ENCODE data around the gene GSK3B. TPM values are rescaled to one million over a fixed set of nuclear protein-coding genes. Genes with fewer than 3 reads are reported as not detected.

Gene GSK3B
- total RNA-seq, 1 experiment from 2014 or later: 67.1 TPM

DNA sequence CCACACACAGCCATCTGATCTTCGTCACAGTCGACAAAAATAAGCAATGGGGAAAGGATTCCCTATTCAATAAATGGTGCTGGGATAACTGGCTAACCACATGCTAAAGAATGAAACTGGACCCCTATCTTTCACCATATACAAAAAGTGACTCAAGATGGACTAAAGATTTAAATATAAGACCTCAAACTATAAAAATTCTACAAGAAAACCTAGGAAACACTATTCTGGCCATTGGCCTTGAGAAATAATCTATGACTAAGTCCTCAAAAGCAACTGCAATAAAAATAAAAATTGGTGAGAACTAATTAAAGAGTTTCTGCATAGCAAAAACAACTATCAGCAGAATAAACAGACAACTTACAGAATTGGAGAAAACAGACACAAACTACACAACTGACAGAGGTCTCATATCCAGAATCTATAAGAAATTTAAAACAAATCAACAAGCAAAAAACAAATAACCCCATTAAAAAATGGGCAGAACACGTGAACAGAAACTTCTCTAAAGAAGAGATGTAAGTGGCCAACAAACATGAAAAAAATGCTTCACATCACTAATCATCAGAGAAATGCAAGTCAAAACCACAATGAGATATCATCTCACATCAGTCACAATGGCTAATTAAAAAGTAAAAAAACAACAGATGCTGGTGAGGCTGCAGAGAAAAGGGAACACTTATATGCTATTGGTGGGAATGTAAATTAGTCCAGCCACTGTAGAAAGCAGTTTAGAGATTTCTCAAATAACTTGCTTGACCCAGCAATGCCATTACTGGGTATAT is 208.3 kb downstream of the GSK3B start:
- DNase-seq: no peak
- Histone ChIP-seq H3K4me2 (ENCODE audit: low read depth, low read length, poor library complexity, severe bottlenecking) (no peak overlapping the region), H3K27me3 (ENCODE audit: low read length) (no peaks in the 10 kb centered on the region), H3K36me3 (ENCODE audit: insufficient read depth, low read length) (peaks cover 22% of the 10 kb centered on the region), H4K20me1 (ENCODE audit: insufficient read depth, low read depth, low read length) (no peaks in the 10 kb centered on the region), H3K4me1 (ENCODE audit: low read length) (no peaks in the 10 kb centered on the region), H2AFZ (ENCODE audit: low read length) (no peak overlapping the region), H3K4me3 (ENCODE audit: low read length) (no peak overlapping the region), H3K27ac (ENCODE audit: low read length) (no peak overlapping the region), H3K9ac (ENCODE audit: low read length) (no peak overlapping the region), H3K9me2 (replicated peaks; ENCODE audit: insufficient read depth, low read length) (no peaks in the 10 kb centered on the region), H3K9me3 (ENCODE audit: low read length) (no peaks in the 10 kb centered on the region), H3K79me2 (ENCODE audit: low read length) (peaks cover 74% of the 10 kb centered on the region)

- no peak for DNase-seq
- Histone ChIP-seq H3K27me3 (ENCODE audit: low read length) (no peaks in the 10 kb centered on the region), H3K9ac (ENCODE audit: low read length) (no peak overlapping the region), H3K4me3 (ENCODE audit: low read length) (no peak overlapping the region), H4K20me1 (ENCODE audit: insufficient read depth, low read depth, low read length) (no peaks in the 10 kb centered on the region), H3K4me2 (ENCODE audit: low read depth, low read length, poor library complexity, severe bottlenecking) (no peak overlapping the region), H3K9me3 (ENCODE audit: low read length) (no peaks in the 10 kb centered on the region), H2AFZ (ENCODE audit: low read length) (no peak overlapping the region), H3K79me2 (ENCODE audit: low read length) (peaks cover 63% of the 10 kb centered on the region), H3K36me3 (ENCODE audit: insufficient read depth, low read length) (peaks cover 13% of the 10 kb centered on the region), H3K4me1 (ENCODE audit: low read length) (no peaks in the 10 kb centered on the region), H3K27ac (ENCODE audit: low read length) (no peak overlapping the region), H3K9me2 (replicated peaks; ENCODE audit: insufficient read depth, low read length) (no peaks in the 10 kb centered on the region)
These were observed 210.1 kb downstream of the GSK3B start for GRCh38 chr3:119884161-119884557.

DNA sequence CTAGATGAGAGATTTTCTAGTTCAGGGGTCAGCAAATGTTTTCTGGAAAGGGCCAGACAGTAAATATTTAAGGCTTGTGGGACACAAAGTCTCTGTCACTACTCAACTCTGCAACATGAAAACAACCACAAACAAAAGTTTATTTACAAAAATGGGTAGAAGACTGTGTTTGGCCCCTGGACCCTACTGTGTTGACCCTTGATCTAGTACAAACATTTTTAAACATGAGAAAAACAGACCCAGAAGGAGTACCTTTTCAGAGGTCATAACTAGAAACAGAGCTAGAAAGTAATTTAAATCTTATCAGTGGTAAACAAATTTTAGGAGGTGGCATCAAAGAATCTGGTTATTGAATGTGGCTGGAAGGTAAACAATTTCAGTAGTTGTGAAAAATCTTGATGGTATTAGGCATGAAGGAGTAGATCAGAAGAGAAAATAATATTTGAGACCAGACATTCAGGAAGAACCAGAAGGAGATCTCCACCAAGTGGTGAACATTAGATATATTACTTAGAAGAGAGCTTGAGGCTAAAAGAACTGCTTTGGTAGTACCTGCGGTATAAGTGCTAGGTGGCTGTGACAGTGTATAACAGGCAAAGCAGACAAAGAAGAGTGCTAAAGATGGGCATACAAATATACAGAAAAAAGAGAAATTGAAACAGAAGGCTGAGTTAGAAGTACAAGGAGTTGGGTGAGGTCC is 210.6 kb downstream of the GSK3B start:
- Histone ChIP-seq H3K36me3 (ENCODE audit: insufficient read depth, low read length) (peaks cover 8% of the 10 kb centered on the region; the same call in 1 of the 2 replicates), H4K20me1 (ENCODE audit: insufficient read depth, low read depth, low read length) (no peaks in the 10 kb centered on the region), H3K9me2 (replicated peaks; ENCODE audit: insufficient read depth, low read length) (no peaks in the 10 kb centered on the region), H3K9ac (ENCODE audit: low read length) (no peak overlapping the region), H3K4me2 (ENCODE audit: low read depth, low read length, poor library complexity, severe bottlenecking) (no peak overlapping the region), H3K4me1 (ENCODE audit: low read length) (no peaks in the 10 kb centered on the region), H3K27ac (ENCODE audit: low read length) (no peak overlapping the region), H3K4me3 (ENCODE audit: low read length) (no peak overlapping the region), H3K27me3 (ENCODE audit: low read length) (no peaks in the 10 kb centered on the region), H2AFZ (ENCODE audit: low read length) (no peak overlapping the region), H3K9me3 (ENCODE audit: low read length) (no peaks in the 10 kb centered on the region), H3K79me2 (ENCODE audit: low read length) (peaks cover 58% of the 10 kb centered on the region)
- DNase-seq: no peak

DNA sequence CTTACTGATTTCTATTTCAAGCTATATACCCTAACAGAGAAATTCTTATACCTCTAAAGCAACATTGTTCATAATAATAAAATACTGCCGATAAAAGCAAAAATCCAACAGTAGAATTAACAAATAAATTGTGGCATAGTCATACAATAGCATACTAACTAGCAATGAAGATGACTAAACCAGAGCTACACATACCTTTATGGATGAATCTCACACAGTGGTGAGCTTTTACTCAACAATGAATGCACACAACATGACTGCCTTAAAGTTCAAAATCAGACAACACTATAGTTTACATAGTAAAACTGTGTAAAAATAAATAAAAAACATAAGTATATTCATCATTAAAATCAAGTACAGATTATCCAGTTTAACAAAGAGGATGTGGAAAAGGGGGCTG is 213.3 kb downstream of the GSK3B start:
- H3K27me3 ChIP-seq (ENCODE audit: low read length): no peaks in the 10 kb centered on the region
- DNase-seq: no peak
- H3K27ac ChIP-seq (ENCODE audit: low read length): no peak overlapping the region
- H2AFZ ChIP-seq (ENCODE audit: low read length): no peak overlapping the region
- peaks cover 42% of the 10 kb centered on the region for H3K79me2 ChIP-seq (ENCODE audit: low read length)
- no peak overlapping the region for H3K4me3 ChIP-seq (ENCODE audit: low read length)
- no peaks in the 10 kb centered on the region for H4K20me1 ChIP-seq (ENCODE audit: insufficient read depth, low read depth, low read length)
- 0 out of 2 replicates have a peak, but pooled peaks cover 3% of the 10 kb centered on the region for H3K9me2 ChIP-seq (replicated peaks; ENCODE audit: insufficient read depth, low read length)
- H3K9me3 ChIP-seq (ENCODE audit: low read length): no peaks in the 10 kb centered on the region
- H3K4me1 ChIP-seq (ENCODE audit: low read length): no peaks in the 10 kb centered on the region
- no peak overlapping the region for H3K4me2 ChIP-seq (ENCODE audit: low read depth, low read length, poor library complexity, severe bottlenecking)
- H3K9ac ChIP-seq (ENCODE audit: low read length): no peak overlapping the region
- peaks cover 11% of the 10 kb centered on the region; the same call in 1 of the 2 replicates for H3K36me3 ChIP-seq (ENCODE audit: insufficient read depth, low read length)

- Histone ChIP-seq H3K9ac (ENCODE audit: low read length) (no peak overlapping the region), H3K4me3 (ENCODE audit: low read length) (no peak overlapping the region), H3K9me3 (ENCODE audit: low read length) (no peaks in the 10 kb centered on the region), H3K79me2 (ENCODE audit: low read length) (peaks cover 56% of the 10 kb centered on the region), H3K27me3 (ENCODE audit: low read length) (no peaks in the 10 kb centered on the region), H3K27ac (ENCODE audit: low read length) (no peak overlapping the region), H3K4me1 (ENCODE audit: low read length) (peaks cover 12% of the 10 kb centered on the region), H2AFZ (ENCODE audit: low read length) (no peak overlapping the region), H3K9me2 (replicated peaks; ENCODE audit: insufficient read depth, low read length) (0 out of 2 replicates have a peak, but pooled peaks cover 3% of the 10 kb centered on the region), H3K4me2 (ENCODE audit: low read depth, low read length, poor library complexity, severe bottlenecking) (no peak overlapping the region), H4K20me1 (ENCODE audit: insufficient read depth, low read depth, low read length) (no peaks in the 10 kb centered on the region), H3K36me3 (ENCODE audit: insufficient read depth, low read length) (peaks cover 8% of the 10 kb centered on the region; the same call in 1 of the 2 replicates)
- no peak for DNase-seq
These were observed 220.6 kb downstream of the GSK3B start for GRCh38 chr3:119873646-119874045.

DNA sequence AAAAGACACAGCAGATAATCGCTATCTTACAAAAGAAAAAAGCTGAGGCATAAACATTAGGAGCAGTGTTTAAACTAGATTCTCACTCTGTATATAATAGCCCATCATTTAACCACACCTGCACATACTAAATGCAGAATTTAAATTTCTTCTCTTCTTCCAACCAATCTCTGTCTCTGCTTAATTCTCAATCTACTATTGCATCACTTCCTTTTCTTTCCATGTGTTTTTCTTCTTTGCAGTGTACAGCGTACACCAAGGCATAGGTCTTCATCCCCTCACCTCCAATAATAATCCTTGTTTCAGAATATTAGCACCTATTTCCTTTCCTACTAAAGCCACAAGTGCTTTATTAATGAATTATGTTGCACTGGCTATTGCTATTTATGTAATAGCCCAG is 221.5 kb downstream of the GSK3B start:
- Histone ChIP-seq H3K4me1 (ENCODE audit: low read length) (peaks cover 17% of the 10 kb centered on the region), H3K4me3 (ENCODE audit: low read length) (no peak overlapping the region), H3K27ac (ENCODE audit: low read length) (no peak overlapping the region), H2AFZ (ENCODE audit: low read length) (no peak overlapping the region), H4K20me1 (ENCODE audit: insufficient read depth, low read depth, low read length) (no peaks in the 10 kb centered on the region), H3K9me2 (replicated peaks; ENCODE audit: insufficient read depth, low read length) (0 out of 2 replicates have a peak, but pooled peaks cover 3% of the 10 kb centered on the region), H3K4me2 (ENCODE audit: low read depth, low read length, poor library complexity, severe bottlenecking) (no peak overlapping the region), H3K9ac (ENCODE audit: low read length) (no peak overlapping the region), H3K9me3 (ENCODE audit: low read length) (no peaks in the 10 kb centered on the region), H3K27me3 (ENCODE audit: low read length) (no peaks in the 10 kb centered on the region), H3K36me3 (ENCODE audit: insufficient read depth, low read length) (peaks cover 8% of the 10 kb centered on the region; the same call in 1 of the 2 replicates), H3K79me2 (ENCODE audit: low read length) (peaks cover 65% of the 10 kb centered on the region)
- DNase-seq: no peak

- no peaks in the 10 kb centered on the region for H4K20me1 ChIP-seq (ENCODE audit: insufficient read depth, low read depth, low read length)
- no peak overlapping the region for H3K27ac ChIP-seq (ENCODE audit: low read length)
- no peak overlapping the region for H2AFZ ChIP-seq (ENCODE audit: low read length)
- H3K36me3 ChIP-seq (ENCODE audit: insufficient read depth, low read length): peaks cover 11% of the 10 kb centered on the region; the same call in 1 of the 2 replicates
- DNase-seq: no peak
- H3K4me1 ChIP-seq (ENCODE audit: low read length): peaks cover 17% of the 10 kb centered on the region
- no peaks in the 10 kb centered on the region for H3K9me3 ChIP-seq (ENCODE audit: low read length)
- peaks cover 74% of the 10 kb centered on the region for H3K79me2 ChIP-seq (ENCODE audit: low read length)
- no peak overlapping the region for H3K4me3 ChIP-seq (ENCODE audit: low read length)
- H3K4me2 ChIP-seq (ENCODE audit: low read depth, low read length, poor library complexity, severe bottlenecking): no peak overlapping the region
- H3K9ac ChIP-seq (ENCODE audit: low read length): no peak overlapping the region
- H3K9me2 ChIP-seq (replicated peaks; ENCODE audit: insufficient read depth, low read length): no peaks in the 10 kb centered on the region
- H3K27me3 ChIP-seq (ENCODE audit: low read length): no peaks in the 10 kb centered on the region
These were observed 222.7 kb downstream of the GSK3B start for GRCh38 chr3:119871571-119871970.

DNA sequence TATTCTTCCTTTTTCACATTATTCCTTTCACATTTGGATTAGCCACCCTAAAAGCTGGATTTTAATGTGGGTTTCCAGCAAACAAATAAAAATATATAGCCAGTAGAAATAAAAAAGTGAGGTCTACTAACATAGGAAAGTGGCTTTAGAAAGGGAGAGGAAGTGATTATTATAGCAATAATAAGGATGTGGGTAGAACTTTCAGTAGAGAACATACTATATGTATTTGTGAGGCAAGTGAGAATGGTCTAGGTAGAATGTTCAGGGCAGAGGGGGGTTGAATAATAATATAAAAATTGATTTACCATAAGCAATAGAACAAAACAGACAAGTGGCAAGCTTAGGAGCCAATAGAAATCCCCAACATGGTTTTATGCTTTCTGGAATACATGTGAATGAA is 223.7 kb downstream of the GSK3B start:
- H3K4me1 ChIP-seq (ENCODE audit: low read length): peaks cover 13% of the 10 kb centered on the region
- H3K9me3 ChIP-seq (ENCODE audit: low read length): no peaks in the 10 kb centered on the region
- H3K79me2 ChIP-seq (ENCODE audit: low read length): peaks cover 72% of the 10 kb centered on the region
- H3K9ac ChIP-seq (ENCODE audit: low read length): no peak overlapping the region
- H3K4me2 ChIP-seq (ENCODE audit: low read depth, low read length, poor library complexity, severe bottlenecking): no peak overlapping the region
- no peaks in the 10 kb centered on the region for H3K9me2 ChIP-seq (replicated peaks; ENCODE audit: insufficient read depth, low read length)
- H4K20me1 ChIP-seq (ENCODE audit: insufficient read depth, low read depth, low read length): no peaks in the 10 kb centered on the region
- no peaks in the 10 kb centered on the region for H3K27me3 ChIP-seq (ENCODE audit: low read length)
- no peak overlapping the region for H2AFZ ChIP-seq (ENCODE audit: low read length)
- no peak overlapping the region for H3K27ac ChIP-seq (ENCODE audit: low read length)
- H3K4me3 ChIP-seq (ENCODE audit: low read length): no peak overlapping the region
- peaks cover 10% of the 10 kb centered on the region; the same call in 1 of the 2 replicates for H3K36me3 ChIP-seq (ENCODE audit: insufficient read depth, low read length)
- no peak for DNase-seq

Measured in Karpas-422 (cell line).